Activated T-cell treated with anti-CD3 and anti-CD28 coated beads for 24 hours (primary cell): ENCODE results near the gene NOL7.

Experiments used
- DNase-seq: peaks from one replicate; pipeline ENCODE4 v3.0.0-alpha.2; 2020; ENCODE audit warnings: low read depth

The NOL7 gene

DNA sequence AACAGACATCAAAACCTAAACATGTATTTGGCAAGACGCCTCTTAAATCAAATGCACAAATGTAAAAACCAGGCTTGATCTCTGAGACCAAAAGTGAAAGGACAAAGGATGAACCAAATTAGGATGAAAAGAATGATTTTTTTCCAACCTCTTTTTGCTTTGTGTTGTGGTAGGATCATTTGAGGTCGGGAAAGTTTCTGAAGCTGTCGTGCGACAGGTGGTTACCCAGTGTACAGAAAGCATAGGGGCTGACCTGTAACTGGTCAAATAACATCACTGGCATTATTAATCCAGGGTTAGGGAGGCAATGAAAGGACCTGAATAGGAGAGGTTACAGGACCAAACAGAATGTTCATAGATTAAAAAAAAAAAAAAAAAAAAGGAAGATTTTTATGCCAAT, 18.1 kb upstream of the NOL7 start:
- DNase-seq = no peak

DNA sequence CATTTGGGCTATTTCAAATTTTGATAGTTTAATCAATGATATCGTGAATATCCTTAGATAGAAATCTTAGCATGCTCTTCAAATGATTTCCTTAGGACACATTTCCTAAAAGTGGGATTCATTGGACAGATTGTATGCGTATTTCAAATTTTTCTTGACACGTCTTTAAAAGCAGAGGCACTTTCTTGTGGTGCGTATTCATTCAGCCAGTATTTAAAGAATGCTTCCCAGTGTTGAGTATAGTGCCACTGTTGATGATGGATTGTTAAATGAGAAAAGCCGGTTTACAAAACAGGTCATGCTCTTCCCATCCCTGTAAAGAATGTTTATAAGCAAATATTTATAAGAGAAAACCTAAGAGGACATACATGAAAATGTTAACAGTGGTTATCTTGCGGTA, 15.1 kb upstream of the NOL7 start:
- no peak for DNase-seq

DNA sequence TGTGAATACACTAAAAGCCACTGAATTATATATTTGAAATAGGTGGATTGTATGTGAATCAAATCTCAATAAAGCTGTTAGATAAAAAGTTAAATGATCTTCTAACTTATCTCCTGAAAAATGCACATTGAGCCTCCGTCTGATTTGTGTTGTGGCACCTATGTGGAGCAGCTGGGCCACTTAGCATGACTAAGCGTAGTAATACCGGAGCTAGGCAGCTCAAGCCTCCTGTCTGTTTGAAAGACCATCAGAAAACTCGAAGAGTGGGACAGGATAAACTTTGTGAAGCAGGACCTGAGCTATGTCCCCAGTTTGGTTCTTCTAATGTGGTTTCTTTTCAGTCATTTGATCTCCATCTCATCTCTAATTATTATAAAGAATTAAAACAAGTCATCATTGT, 11.0 kb upstream of the NOL7 start:
- no peak for DNase-seq

DNA sequence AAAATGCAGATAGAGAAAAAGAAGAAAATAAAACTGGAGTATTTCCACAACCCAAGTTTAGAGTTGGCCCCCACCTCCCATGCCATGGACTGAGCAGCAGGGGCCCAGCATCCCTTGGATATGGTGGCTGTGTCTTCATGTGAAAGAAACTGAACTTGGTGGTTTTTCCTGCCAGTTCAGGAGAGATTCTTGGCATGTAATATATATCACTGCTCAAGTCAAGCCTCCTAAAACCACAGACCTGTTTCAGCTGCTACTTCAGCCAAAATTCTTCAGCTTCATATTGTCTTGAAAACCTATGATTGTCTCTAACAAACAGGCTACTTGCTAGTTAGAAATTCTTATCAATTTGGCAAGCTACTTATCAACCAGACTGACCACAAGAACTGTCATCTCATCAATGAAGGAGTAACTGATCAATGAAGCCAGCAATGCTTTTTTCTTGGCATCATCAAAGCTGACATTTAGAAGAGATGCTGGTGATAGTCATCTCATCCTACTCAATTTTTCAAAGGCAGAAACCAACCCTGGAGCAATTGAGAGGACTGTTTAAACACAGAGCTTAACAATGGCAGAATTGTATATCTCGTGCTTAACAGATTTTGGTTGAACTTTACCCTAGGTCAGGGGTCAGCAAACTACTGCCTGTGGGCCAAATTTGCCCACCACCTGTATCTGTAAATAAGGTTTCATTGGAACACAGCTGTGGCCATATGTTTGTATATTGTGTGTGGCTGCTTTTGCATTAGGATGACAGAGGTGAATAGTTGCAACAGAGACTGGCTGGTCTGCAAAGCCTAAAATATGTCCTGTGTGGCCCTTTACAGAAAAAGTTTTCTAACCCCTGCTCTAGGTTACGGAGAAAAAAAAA, 10.4 kb upstream of the NOL7 start:
- DNase-seq = no peak

DNA sequence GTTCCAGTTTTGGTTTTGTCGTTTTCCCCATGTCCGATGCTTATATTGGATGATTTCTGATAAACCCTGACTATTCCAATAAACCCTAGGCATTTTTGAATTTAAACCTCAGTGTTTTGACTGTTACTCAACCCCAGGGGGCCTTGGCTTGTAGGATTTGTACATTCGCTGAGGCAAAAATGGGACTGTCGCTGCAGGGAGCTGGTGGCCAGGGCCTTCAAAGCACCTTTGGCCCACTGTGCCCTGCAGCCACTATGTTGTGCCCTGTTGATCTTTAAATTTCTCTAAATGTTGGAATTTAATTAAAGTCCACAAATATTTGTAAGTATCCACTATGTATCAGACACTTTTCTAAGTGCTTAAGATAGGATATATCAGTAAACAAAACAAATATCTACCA, 9.5 kb upstream of the NOL7 start:
- no peak for DNase-seq

DNA sequence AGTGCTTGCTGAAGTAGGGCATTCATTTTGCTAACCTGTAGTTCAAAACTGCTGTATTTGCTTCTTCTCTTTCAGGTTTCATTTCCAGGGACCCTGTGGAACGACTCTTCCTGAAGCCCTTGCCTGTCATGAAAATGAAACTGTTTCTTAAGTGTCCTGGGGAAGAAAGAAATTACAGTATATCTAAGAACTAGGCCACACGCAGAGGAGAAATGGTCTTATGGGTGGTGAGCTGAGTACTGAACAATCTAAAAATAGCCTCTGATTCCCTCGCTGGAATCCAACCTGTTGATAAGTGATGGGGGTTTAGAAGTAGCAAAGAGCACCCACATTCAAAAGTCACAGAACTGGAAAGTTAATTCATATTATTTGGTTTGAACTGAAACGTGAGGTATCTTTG, 3.4 kb upstream of the NOL7 start:
- no peak for DNase-seq

DNA sequence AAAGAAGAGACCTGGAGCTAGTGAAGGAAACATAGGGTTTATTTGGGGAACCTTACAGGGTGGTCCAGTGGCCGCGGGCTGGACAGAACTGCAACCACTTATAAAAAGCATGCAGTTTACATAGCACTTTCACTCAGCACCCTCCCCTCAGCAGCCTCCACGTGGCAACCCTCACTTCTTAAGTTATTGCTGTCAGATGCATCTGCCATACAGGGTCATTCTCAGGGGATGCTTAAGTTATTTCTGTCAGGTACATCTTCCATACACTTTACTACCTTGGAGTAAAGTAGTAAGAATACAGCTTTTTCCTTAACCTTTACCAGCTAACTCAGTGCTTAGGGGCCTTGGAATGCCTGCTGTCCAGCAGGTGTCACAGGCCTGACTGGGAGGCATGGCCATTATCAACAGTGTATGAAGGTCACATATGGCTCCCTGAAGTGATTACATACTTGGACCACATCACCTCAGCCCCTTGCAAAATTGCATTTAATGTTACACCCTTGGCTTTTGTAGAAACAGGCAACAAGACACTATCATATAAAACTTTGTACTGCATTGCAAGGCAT, 2.0 kb upstream of the NOL7 start:
- DNase-seq = no peak

DNA sequence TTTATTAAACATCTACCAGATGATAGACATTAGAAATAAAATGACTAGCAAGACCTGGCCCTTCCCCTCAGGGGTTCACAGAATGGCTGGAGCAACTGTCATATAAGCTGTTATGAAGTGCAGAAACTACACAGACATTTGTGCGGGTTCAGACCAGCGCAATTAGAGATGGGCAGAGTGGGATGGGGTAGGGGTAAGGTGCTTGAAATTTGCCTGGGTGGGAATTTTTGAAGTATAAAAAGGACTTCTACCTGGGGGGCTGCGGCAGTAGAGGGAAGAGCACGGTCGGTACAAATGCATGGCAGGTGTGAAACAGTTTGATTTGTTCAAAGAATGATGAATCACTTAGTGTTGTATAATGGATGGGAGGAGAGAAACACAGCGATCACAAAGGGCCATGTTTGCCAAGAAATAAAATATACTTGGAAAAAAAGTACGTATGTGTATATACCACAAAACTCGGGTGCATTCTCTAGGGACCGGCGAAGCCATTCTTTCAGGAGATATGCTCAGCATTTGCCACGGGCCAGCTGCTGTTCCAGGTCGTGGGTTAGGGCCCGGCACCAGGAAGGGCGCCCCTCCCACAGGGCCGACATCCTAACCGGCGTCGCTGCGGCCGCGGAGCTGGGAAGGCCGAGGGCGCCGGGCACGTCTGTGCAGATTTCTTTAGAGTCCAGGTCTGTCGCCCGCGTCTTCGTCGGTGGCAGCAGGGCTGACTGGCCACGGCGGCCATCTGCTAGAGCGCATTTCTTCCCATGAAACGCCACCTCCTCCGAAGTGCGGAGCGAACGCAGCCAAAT, 809 bp upstream of the NOL7 start:
- DNase-seq = no peak

DNA sequence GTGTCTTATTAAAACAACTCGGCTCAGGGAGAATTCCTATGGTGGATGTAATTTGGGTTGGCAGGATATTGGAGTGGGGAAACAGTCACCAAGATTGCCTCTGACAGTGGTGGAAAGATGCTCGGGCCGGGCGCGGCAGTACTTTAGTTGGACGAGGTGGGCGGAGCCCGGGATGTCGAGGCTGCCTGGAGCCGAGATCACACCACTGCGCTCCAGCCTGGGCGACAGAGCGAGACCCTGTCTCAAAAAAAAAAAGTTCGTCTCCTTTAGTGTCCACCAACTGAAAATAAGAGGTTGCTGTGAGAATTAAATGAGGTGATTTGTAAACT, 621 bp downstream of the NOL7 start:
- DNase-seq = peak; percentile 22

DNA sequence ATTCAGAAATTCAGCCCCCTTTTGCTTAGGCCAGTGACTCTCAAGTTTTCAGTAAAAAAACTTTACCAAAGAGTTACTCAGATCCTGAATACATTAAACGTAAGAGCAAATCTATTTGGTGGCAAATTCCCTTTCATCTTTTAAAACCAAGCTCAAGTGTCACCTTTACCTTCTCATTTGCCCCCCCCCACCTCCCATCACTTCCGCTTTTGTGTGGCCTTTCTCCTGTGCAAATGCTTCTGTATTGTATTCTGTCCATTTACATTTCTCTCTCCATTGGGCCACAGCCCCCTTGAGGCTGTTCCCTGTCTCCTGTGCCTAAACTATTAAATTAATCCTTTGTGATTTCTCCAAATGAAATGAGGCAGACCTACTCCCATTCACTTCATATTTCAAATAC, 1.9 kb downstream of the NOL7 start:
- DNase-seq = no peak

DNA sequence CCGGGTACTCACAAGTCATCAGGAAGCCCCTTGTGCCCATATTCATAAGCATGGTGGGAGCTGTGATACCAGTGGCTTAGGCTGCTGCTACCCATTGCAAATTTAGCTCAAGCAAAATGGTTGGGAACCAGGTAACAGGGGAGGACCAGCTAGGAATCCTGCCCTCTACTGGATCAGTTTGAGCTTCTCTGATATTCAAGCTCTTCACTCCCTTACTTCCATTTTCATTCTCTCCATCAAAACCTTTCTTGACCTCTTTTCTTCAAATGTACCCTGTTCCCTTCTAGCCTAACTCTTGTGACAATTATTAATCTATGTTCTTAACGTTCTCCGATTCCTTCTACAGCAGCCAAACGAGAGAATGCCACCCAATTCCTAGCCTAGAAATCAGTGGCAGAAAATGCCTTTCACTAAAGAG, 9.7 kb downstream of the NOL7 start:
- DNase-seq = peak; percentile 7

DNA sequence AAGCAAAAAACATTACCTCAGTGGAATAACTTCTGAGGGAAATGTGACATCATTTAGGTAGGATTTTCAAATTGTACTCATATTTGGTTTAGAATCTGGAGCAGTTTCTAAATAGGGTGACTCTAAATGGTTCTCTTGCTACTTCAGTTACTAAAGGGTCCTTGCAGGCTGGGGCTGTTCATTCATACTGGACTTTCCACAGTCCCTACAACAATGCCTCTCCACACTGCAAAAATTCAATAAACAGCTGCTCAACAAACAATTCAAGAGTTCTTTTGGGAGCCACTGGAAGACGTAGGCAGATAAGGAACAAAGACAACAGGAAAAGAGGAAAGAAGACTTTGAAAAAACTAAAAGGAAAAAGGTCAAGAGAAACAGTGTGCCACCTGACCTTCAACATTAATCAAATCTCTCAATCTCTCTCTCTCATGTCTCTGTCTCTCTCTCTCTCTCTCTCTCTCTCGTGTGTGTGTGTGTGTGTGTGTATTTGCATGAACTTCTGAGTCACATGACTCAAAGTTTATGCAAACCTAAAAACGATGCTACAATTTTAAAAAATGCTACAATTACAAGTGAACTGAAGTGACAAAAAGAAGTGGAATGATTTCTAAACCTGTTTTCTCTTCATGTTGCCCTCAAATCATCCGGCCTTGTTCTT, 14.5 kb downstream of the NOL7 start:
- DNase-seq = no peak

DNA sequence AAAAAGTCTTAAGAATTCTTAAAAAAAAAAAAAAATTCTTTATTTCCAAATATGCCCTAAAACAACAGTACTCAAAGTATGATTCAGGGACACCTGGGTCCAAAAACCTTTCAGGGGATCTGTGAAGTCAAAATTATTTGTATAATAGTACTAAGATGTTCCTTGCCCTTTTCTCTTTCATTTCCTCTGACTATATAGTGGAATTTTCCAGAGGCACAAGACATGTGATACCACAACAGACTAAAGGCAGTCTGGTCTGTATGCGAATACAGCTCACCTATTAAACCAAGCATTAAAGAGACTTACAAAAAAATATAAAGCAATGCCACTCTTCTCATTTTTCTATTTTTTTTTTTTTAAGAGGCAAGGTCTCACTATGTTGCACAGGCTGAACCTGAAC, 15.4 kb downstream of the NOL7 start:
- DNase-seq = no peak

DNA sequence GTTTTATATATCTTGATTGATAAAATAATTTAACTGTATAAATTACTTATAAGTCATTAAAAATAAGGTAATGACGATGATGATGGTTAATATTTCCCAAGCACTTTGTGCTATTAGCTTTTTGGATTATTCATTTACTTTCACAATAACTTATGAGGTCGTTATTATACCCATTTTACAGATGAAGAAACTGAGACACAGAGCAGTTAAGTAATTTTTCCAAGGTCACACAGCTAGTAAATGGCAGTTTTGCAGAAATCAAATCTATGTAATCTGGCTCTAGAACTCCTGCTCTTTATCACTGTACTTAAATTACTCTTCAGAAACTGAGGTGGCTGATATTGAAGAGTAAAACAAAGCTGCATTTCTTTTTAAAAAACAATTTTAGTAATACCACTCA, 18.2 kb downstream of the NOL7 start:
- DNase-seq = no peak

DNA sequence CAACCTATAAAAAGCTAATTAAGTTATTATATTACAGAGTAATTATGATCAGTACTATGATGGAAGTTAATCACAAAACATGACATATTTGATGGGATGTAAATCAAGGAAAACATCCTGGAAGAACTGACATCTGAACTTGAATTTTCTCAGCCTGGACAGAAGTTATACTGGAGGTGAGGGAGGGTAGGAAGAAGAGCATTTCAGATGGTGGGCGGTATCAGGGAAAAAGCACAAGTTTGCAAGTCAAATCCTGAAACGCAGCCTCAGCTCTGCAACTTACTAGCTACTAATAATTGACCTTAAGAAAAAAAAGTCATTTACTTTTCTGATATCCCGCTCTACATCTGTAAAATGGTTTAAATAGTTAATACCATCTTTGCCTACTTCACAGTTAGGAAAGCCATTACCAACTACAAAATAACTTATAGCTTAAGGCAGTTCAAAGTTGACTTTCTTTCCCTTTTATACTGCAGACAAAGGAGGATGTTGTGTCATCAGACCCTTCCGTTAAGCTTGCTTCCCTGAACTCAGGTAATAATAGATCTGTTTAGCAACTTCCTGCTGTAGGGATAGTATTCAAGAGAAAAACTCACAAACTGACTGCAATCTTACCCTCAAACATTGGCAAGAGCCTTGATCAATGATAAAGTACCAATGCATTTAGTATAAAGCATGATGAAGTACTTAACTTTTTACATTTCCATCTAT, 21.0 kb downstream of the NOL7 start:
- DNase-seq = no peak

DNA sequence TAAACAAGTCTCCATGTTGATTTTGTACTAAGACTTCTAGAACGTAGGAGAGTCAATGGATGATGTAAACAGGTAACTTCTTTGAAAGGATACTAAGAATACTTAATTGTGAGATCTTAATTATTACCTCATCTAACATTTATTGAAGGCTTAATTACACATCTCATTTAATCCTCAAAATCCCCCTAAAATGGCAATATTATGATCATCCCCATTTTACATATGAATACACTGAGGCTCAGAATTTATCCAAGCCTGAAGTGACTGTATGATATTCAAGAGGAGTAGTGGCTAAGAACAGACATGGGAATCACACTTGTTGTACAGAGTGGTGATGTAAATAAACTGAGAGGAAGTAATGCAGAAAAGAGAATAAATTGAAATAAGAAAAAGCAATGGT, 22.9 kb downstream of the NOL7 start:
- DNase-seq = no peak

DNA sequence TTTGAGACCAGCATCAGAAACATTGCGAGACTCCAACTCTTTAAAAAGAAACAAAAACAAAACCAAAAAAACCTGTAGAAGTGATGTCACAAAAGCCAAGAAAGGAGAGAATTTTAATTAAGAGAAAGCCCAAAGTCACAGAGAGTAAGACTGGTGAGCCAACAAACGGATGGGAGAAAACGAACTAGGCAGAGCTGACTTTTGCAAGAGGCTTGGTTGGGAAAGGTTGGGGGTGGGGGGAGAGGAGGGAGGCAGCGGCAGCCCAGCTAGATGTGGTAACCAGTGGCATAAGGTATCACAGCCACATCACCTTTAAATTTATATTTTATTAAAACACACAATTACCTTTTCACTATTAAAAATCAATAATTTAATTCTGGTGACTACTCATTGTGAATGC, 23.5 kb downstream of the NOL7 start:
- DNase-seq = no peak

DNA sequence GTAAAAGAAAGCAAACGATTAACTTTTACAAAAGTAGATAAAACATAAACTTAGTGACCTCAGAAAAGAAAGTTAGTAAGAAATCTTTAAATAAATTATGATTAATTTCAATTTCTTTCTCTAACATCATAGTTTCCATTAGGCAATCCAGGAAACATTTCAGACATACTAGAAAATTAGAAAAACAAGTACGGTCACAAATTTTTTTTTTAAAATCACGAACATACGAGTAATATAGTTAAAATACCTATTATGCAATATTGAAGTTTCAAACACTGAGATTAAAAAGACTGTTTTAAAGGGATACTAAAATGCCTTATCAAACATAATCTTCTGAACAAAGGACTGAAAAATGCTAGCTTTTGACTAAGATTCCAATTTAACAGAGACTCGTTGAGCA, 26.2 kb downstream of the NOL7 start:
- no peak for DNase-seq

DNA sequence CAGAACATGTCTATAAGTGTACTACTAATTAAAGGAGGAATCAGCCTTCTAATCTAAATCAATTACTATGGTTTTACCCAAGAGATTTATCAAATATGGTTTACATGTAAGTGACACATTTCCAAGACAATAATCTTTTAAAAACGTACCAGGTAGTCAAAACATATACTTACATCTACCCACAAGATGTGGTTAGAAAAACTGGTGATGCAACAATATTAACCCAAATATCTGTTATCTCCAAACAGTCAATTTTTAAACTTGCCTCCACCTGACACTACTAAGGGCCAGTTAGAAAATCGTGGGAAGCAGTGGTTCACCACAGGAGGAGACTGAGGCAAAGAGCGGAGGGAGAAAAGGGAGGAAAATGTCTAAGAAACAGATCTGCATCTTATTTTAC, 28.0 kb downstream of the NOL7 start:
- no peak for DNase-seq

DNA sequence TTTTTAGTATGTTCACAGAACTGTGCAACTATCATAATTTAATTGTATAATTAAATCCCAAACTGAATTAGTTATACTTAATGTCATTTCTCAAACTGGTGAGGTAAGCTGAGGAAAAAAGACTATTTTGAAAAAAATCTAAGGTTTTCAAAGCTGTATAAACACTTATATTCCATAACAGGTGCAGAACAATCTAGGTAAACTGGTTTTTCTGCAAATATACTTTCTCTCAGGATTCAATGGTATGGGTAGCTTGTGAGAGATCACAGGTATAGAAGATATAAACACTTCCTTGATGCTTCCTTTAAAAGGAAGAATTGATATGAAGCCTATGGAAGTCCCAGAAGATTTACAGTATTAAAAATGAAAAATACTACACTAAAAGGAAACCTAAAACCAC, 33.7 kb downstream of the NOL7 start:
- DNase-seq = no peak

DNA sequence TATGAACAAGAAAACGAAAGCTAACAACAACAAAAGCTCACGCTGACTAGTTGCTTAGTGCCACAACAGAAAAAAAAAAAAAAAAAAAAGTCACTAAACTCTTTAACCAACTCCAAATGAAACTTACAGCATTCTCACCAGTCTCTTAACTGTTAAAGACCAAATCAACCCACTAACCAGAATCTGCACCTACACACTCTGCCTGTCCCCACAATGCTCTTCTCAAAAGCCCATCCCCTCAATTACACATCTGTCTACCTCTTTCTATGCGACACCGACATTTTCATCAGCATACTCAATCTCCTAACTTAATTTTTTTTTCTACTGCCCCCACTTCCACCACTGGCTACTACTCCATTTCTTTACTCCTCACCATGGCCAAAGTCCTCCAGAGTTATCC, 34.3 kb downstream of the NOL7 start:
- no peak for DNase-seq

DNA sequence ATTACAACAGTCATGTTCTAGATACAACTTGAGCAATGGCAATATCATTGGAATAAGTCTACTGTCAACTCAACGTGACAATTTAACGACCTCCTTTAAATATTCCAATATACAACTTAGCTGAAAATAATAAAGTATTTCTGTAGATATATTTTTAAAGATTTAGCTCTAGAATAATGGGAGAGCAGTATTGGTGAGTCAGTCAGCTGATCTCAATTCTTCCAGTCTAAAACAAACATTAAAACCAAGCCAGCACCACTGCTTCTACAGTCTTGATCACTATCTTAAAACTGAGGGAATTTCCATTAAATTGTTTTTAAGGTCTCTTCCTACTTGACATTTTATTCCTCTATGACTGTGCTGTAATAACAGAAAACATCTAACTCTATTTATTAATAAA, 38.2 kb downstream of the NOL7 start:
- DNase-seq = no peak
